Right forelimb (tissue), 1 donor: ENCODE results near the gene PTPRM.
"Not testable (repeated sequence)": the region's sequence is repeated elsewhere in the genome, so short reads cannot be mapped to it uniquely, and the experiment has no call there.

Experiments
- DNase-seq: peaks from one replicate; pipeline ENCODE4 v3.0.0-alpha.2; 2018

The PTPRM gene

DNA sequence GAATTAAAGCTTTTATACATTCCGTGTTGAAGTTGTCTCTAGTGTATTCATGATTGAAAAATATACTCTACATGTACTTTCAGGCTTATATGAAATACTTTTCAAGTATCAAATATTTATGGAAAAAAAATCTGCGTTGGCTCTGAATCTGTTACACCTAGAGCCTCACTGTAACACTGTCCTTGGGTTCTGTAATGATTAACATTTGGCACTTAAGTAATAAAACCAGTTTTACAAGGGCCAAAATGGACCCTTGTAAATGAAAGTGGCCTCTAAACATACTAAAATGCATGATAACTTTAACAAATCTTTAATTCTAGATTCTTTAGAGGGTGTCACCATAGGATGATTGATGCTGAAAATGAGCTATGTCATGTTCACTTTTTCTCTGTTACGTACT, 162.8 kb downstream of the PTPRM start:
- no peak for DNase-seq

DNA sequence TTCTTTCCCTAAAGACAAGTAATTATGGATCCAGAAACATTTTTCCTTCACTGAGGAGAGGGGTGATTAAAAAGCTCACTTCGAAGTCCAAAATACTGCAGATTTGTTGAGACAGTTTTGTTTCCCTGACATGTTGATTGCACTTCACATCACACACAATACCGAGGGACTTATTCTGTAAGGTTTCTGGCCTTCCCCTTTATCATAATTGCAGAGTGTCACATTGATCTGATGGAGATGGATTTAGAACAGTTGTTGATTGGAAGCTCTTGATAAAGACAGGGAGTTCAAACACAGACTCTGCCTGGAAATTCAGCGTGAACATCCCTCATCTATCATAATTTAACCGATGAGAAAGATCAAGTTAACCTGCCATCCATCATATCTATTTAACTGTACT, 163.6 kb downstream of the PTPRM start:
- DNase-seq = no peak

- DNase-seq = no peak
Observed at GRCh38 chr18:7733642-7734041, 166.5 kb downstream of the PTPRM start.

DNA sequence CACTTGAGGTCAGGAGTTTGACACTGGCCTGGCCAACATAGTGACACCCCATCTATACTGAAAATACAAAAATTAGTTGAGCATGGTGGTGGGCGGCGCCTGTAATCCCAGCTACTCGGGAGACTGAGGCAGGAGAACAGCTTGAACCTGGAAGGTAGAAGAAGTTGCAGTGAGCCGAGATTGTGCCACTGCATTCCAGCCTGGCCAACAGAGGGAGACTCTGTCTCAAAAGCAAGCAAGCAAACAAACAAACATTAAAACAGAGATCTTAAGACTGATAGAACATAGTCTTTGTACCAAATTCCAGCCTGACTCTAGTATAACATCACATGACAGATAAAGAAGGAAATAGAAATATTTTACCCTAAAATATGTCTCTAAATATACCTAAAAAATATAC, 168.1 kb downstream of the PTPRM start:
- no peak for DNase-seq

- DNase-seq = no peak
Observed at GRCh38 chr18:7735626-7736175, 168.6 kb downstream of the PTPRM start.

DNA sequence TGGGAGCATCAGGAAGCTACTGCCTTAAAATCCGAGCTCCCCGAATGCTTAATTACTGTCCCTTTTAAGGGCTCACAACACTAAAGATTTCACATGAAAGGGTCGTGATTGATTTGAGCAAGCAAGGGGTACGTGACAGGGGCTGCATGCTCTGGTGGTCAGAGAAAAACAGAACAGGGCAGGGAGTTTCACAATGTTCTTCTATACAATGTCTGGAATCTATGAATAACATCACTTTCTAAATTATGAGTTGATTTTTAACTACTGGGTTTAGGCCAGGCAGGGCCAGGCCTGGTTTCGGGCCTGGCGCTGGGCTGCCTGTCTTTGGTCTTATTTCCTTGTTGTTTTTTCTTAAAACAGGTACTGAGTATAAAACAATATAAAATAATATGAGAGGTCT, 169.4 kb downstream of the PTPRM start:
- not testable (repeated sequence) for DNase-seq

DNA sequence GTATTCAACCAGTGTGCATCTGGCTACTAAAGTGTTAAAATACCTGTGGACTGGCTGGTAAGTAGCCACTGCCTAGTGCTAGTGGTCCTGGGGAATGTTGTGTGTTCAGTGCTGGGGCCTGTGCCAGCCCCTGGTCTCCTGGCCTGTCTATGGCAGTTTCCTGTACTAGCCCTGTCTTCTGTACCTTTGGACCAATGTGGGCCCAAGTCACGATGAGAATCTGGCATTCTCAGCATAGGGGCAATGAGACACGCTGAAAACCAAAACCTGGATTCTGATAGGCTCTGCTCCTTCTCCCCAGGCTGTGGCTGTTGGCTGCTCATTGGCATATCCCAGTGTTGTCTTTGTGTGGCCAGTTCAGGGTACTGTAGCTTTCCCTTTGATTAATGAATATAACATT, 170.4 kb downstream of the PTPRM start:
- DNase-seq = no peak

DNA sequence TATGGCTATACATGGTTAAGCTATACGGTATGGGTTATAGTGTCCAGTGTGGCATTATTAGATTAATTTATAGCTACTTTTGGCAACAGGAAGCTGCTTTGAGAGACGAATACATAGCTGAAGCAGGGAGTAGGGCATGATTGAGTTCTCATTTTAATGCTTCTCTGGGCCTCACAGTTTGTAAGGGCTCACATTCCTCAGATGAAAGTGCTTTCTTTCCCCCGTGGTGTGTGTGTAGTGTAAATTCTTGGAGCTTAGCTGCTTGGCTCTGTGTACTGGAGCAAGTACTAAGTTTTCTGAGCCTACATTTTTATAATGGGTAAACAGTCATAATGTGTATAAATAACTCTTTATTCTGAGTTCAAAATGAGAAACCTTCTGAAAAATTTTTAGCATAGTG, 173.7 kb downstream of the PTPRM start:
- DNase-seq = no peak

- no peak for DNase-seq
Observed at GRCh38 chr18:7741640-7742039, 174.5 kb downstream of the PTPRM start.

GRCh38 chr18:7742224-7742623, 175.1 kb downstream of the PTPRM start:
- DNase-seq = no peak

DNA sequence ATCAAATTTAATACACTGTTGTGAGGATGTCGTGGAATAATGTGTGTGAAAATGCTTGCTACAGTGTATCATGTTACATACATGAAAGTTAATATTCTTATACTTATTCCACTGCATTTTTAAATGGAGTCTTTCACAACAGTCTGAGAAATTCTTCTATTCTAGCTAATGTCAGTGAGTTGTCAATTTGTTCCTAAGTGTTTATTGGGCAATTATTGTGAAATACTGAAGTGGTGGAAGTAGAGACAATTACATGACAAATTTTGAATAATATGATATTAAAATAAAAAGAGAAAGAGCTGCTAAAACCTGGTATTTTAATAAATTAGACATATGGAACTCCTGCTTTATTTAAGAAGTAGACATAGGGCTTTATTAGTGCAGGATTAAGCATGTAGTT, 176.1 kb downstream of the PTPRM start:
- no peak for DNase-seq

- DNase-seq = no peak
Observed at GRCh38 chr18:7746106-7746505, 179.0 kb downstream of the PTPRM start.

- DNase-seq = no peak
Observed at GRCh38 chr18:7748251-7749007, 181.3 kb downstream of the PTPRM start.

- no peak for DNase-seq
Observed at GRCh38 chr18:7749008-7749405, 181.9 kb downstream of the PTPRM start.

- DNase-seq = no peak
Observed at GRCh38 chr18:7749510-7749981, 182.4 kb downstream of the PTPRM start.

- no peak for DNase-seq
Observed at GRCh38 chr18:7750095-7750663, 183.1 kb downstream of the PTPRM start.

DNA sequence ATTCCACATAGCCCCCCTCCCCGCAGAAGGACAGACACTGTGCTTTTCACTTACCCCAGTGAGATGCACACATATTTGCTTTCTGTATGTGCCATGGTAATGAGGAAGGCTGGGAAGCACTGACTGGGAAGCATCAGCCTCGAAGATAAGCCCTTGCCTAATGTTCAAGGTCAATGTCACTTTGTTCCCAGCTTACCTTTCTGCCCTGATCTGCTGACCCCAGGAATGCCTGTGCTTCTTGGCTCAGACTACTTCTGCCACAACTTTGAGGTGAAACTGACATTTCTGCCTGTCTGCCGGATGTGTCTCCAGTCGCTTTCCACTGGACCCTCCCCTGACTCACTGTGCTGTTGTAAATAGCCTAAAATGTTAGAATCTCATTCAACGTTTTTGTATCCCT, 183.8 kb downstream of the PTPRM start:
- DNase-seq = no peak

GRCh38 chr18:7754258-7754657, 187.1 kb downstream of the PTPRM start:
- no peak for DNase-seq

DNA sequence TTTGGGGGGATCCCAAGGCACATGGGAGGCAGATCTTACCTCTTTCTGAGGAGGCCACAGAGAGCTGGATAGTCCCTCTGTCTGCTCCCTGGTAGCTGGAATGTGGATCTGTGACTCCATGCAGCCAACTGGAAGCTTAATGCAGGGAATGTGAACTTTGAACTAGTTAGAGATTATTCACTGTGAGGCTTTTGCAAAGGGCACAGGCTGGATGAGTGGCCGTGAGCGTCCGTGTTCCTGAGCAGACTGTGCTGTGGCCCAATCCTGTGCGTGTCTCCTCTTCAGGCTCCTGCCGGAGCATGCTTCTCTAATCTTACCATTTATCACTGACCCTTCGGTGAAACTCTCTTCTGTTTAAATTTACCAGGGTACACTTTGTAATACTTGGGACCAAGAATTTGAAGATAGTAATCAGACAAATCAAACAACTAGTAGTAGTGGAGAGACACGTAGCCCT, 187.6 kb downstream of the PTPRM start:
- DNase-seq = no peak

GRCh38 chr18:7755753-7756475, 188.8 kb downstream of the PTPRM start:
- DNase-seq = no peak

DNA sequence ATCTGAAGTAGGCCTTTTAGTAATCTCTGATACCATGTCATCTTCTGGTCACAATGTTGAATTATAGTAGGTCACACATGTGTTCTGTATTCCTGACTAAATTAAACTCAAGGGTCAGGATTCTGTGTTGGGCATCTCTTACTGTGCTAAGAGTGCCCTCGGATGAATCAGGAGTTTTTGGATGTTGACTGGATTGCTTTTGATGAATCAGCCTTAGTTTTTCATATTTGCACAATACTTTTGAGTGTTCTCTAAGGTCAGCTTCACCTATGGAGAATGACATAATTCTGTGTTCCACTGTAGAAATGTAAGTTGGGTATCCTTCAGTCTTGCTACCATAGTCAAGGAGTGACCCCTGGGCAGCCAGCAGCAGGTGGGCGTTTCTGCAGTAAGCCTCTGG, 190.1 kb downstream of the PTPRM start:
- DNase-seq = no peak

DNA sequence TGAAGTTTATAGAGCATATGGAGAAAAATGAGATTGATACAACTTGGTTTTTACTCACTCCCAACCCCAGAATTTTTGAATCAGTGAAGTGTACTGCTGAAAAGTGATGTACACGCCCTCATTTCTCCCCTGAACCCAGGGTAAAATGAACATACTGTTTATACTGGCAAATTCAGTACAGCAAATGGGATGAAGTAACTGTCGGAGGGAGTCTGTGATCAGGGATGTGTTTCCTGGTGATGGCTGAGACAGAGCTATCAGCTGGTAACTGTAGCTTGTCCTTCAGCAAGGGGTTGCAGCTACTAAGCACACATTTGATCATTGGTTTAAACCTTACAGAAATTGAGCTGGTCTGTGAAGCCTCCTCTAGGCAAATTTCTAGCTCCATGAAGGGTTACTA, 191.6 kb downstream of the PTPRM start:
- no peak for DNase-seq
